Renal cortical epithelial cell (primary cell): ENCODE data around the gene CALML5. TPM values are rescaled to one million over a fixed set of nuclear protein-coding genes. Genes with fewer than 3 reads are reported as not detected.

Source experiments
- DNase-seq: peaks from one replicate; pipeline ENCODE4 v3.0.0-alpha.2; 2011; ENCODE audit warnings: low read depth
- total RNA-seq: library from RNA; depleted of rRNA; stranded (reverse); fragments of >200 nt; gene quantifications from 2 replicates; pipeline ENCODE4 v1.2.3, GENCODE V29; 2014

The CALML5 gene
- total RNA-seq, 1 donor from 2014 or later = not detected

GRCh38 chr10:5533098-5533731, 33.8 kb upstream of the CALML5 start:
- no peak for DNase-seq

- DNase-seq = no peak
Observed at GRCh38 chr10:5532618-5533097, 33.3 kb upstream of the CALML5 start.

GRCh38 chr10:5532307-5532605, 32.9 kb upstream of the CALML5 start:
- DNase-seq = no peak

- DNase-seq = no peak
Observed at GRCh38 chr10:5531558-5532306, 32.4 kb upstream of the CALML5 start.

GRCh38 chr10:5530846-5531557, 31.6 kb upstream of the CALML5 start:
- DNase-seq = no peak

GRCh38 chr10:5530412-5530806, 31.0 kb upstream of the CALML5 start:
- DNase-seq = no peak

GRCh38 chr10:5529702-5530411, 30.5 kb upstream of the CALML5 start:
- DNase-seq = no peak

GRCh38 chr10:5528989-5529701, 29.8 kb upstream of the CALML5 start:
- DNase-seq = no peak

GRCh38 chr10:5527332-5528200, 28.2 kb upstream of the CALML5 start:
- DNase-seq = no peak

GRCh38 chr10:5526691-5527331, 27.4 kb upstream of the CALML5 start:
- DNase-seq = no peak

GRCh38 chr10:5525561-5526341, 26.4 kb upstream of the CALML5 start:
- DNase-seq = peak; percentile 82

- DNase-seq = no peak
Observed at GRCh38 chr10:5524641-5525560, 25.5 kb upstream of the CALML5 start, which contains the start of gene CALML3. TSS of gene CALML3 (plus strand) at chr10:5524961. CDS start at chr10:5525086, 125 bp downstream.

- no peak for DNase-seq
Observed at GRCh38 chr10:5523796-5524574, 24.6 kb upstream of the CALML5 start.

GRCh38 chr10:5522913-5523560, 23.7 kb upstream of the CALML5 start:
- DNase-seq = no peak

- DNase-seq = no peak
Observed at GRCh38 chr10:5519054-5519453, 19.7 kb upstream of the CALML5 start.

- DNase-seq = no peak
Observed at GRCh38 chr10:5518143-5518542, 18.8 kb upstream of the CALML5 start.

- DNase-seq = peak; percentile 17
Observed at GRCh38 chr10:5517546-5517945, 18.2 kb upstream of the CALML5 start.
